Endodermal cell (in vitro differentiated cells): Measurements from ENCODE around the gene MPDZ. TPM values are rescaled to one million over a fixed set of nuclear protein-coding genes. Genes with fewer than 3 reads are reported as not detected.
A peak's percentile ranks its signal among the peaks of the same experiment; 100 is the strongest.

Experiments used
- DNase-seq: peaks from one replicate; pipeline ENCODE4 v3.0.0-alpha.2; 2017
- H3K27ac ChIP-seq: 2 replicates; pipeline ENCODE4 v1.5.1; 2013; ENCODE audit warnings: mild to moderate bottlenecking, low read depth, low read length, moderate library complexity
- H3K27me3 ChIP-seq: 2 replicates; pipeline ENCODE4 v1.6.1; 2013; ENCODE audit warnings: mild to moderate bottlenecking, low read length, moderate library complexity; ENCODE audit not compliant: insufficient read depth, control insufficient read depth, poor library complexity, severe bottlenecking
- H3K36me3 ChIP-seq: 2 replicates; pipeline ENCODE4 v1.7.0; 2013; ENCODE audit warnings: mild to moderate bottlenecking, low read length, moderate library complexity; ENCODE audit not compliant: control insufficient read depth, insufficient read depth
- H3K4me1 ChIP-seq: one replicate; pipeline ENCODE4 v1.7.0; 2013; ENCODE audit warnings: low read length; ENCODE audit not compliant: control insufficient read depth, insufficient read depth
- H3K4me3 ChIP-seq: 2 replicates; pipeline ENCODE4 v1.5.1; 2013; ENCODE audit warnings: mild to moderate bottlenecking, low read length, moderate library complexity
- H3K9ac ChIP-seq: 2 replicates; pipeline ENCODE4 v1.6.1; 2013; ENCODE audit warnings: mild to moderate bottlenecking, low read length, moderate library complexity; ENCODE audit not compliant: poor library complexity, severe bottlenecking; ENCODE audit errors: extremely low read depth
- H3K9me3 ChIP-seq: 2 replicates; pipeline ENCODE4 v1.6.1; 2013; ENCODE audit warnings: mild to moderate bottlenecking, low read length, moderate library complexity; ENCODE audit not compliant: control insufficient read depth
- H3K27ac Mint-ChIP-seq: 2 replicates; pipeline ENCODE4 v1.8.0; 2020; ENCODE audit warnings: mixed read lengths
- H3K27me3 Mint-ChIP-seq: 2 replicates; pipeline ENCODE4 v1.8.0; 2021; ENCODE audit warnings: mild to moderate bottlenecking, mixed read lengths; ENCODE audit not compliant: insufficient read depth
- H3K36me3 Mint-ChIP-seq: 2 replicates; pipeline ENCODE4 v1.8.0; 2020; ENCODE audit warnings: low read depth, mixed read lengths
- H3K4me1 Mint-ChIP-seq: 2 replicates; pipeline ENCODE4 v1.8.0; 2020; ENCODE audit warnings: mixed read lengths
- H3K4me3 Mint-ChIP-seq: 2 replicates; pipeline ENCODE4 v1.8.0; 2020; ENCODE audit warnings: mild to moderate bottlenecking, moderate library complexity, mixed read lengths
- H3K9me3 Mint-ChIP-seq: 2 replicates; pipeline ENCODE4 v1.8.0; 2020; ENCODE audit warnings: mild to moderate bottlenecking, mixed read lengths
- WGBS, 2 experiments: methylation state at CpG; one replicate each; pipeline versions ENCODE4 v1.1.5 to v1.1.7; 2013; ENCODE audit warnings: missing lambda C conversion rate in 2 of 2, mixed read lengths in 1 of 2; ENCODE audit not compliant: insufficient coverage in 1 of 2, insufficient read length in 1 of 2; 5-methylcytosine and 5-hydroxymethylcytosine counted together
- total RNA-seq, 2 donors: library from RNA; stranded (reverse); fragmentation: NEBNext Ultra II Directional in 1 of 2; extraction: Animal tissue kit (Norgen Biotek cat#: 25700) in 1 of 2; gene quantifications; 2 replicates in 1 of 2; 3 replicates in 1 of 2; pipeline ENCODE4 v1.2.1, GENCODE V29; 2021
- TF ChIP-seq, protein P1 (sequence below): fragments of 200-600 bp; sonication (generic); conservative IDR thresholded peaks from 2 replicates; pipeline ENCODE4 v1.5.0; 2021; ENCODE audit warnings: antibody characterized with exemption, mild to moderate bottlenecking

MPDZ gene
- total RNA-seq, 2 donors from 2014 or later: 38.0 to 44.0 TPM

DNA sequence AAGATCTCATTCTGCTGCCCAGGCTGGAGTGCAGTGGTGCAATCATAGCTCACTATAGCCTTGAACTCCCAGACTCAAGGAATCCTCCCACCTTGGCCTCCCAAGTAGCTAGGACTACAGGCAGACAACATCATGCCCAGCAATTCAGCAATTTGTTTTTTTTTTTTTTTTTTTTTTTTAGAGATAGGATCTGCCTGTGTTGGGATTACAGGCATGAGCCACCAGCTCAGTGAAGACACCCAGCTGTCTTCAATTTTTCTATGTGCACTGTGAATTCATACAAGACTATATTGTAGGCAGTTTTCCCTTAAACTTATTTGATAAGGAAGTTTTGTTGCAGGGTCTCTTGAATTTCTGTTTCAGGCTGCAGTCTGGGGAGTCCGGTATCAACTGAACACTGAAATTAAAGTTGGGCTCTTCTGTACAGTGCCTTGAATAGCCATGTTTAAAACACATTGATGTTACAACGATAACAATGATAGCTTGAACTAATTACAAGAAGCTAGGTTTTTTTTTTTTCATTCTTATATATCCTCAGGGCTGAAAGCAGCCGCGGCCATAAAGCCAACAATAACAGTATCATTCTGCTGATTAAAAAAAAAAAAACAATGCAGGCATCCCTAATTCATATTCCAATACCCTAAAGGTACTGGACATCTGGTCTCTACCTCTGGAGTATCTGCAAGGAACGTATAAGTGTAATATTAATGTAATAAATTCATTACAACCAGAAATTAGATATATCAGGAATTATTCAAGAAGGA, 63.5 kb downstream of the MPDZ start:
- Histone ChIP-seq H3K27me3 (no peaks in the 10 kb centered on the region), H3K9me3 (no peaks in the 10 kb centered on the region), H3K4me3 (no peak overlapping the region), H3K4me1 (no peaks in the 10 kb centered on the region), H3K9ac (no peak overlapping the region), H3K27ac (no peak overlapping the region), H3K36me3 (peaks cover 38% of the 10 kb centered on the region)
- peaks cover 24% of the 10 kb centered on the region for H3K36me3 Mint-ChIP-seq
- no peak overlapping the region for H3K27ac Mint-ChIP-seq
- no peak for DNase-seq
- TF ChIP-seq, protein P1, sequence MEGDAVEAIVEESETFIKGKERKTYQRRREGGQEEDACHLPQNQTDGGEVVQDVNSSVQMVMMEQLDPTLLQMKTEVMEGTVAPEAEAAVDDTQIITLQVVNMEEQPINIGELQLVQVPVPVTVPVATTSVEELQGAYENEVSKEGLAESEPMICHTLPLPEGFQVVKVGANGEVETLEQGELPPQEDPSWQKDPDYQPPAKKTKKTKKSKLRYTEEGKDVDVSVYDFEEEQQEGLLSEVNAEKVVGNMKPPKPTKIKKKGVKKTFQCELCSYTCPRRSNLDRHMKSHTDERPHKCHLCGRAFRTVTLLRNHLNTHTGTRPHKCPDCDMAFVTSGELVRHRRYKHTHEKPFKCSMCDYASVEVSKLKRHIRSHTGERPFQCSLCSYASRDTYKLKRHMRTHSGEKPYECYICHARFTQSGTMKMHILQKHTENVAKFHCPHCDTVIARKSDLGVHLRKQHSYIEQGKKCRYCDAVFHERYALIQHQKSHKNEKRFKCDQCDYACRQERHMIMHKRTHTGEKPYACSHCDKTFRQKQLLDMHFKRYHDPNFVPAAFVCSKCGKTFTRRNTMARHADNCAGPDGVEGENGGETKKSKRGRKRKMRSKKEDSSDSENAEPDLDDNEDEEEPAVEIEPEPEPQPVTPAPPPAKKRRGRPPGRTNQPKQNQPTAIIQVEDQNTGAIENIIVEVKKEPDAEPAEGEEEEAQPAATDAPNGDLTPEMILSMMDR: no peak
- no peak overlapping the region for H3K4me3 Mint-ChIP-seq
- no peaks in the 10 kb centered on the region for H3K27me3 Mint-ChIP-seq
- H3K9me3 Mint-ChIP-seq: no peaks in the 10 kb centered on the region
- no peaks in the 10 kb centered on the region for H3K4me1 Mint-ChIP-seq
- WGBS, 2 experiments: 92% methylated on average over 2 to 4 of the region's 5 CpGs

DNA sequence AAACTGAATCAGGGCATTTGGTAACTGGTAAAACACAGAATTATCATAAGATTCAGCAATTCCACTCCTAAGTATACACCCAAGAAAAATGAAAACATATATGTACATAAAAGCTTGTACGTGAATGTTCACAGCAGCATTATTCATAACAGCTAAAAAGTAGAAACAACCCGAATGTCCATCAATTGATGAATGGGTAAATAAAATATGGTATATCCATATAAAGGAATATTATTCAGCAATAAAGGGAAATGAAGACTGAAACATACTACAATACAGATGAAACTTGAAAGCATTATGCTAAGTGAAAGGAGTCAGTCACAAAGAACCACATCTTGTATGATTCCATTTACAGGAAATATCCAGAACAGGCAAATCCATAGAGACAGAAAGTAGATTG, 65.5 kb downstream of the MPDZ start:
- no peak overlapping the region for H3K4me3 ChIP-seq
- no peak overlapping the region for H3K27ac ChIP-seq
- H3K9me3 ChIP-seq: no peaks in the 10 kb centered on the region
- H3K36me3 Mint-ChIP-seq: peaks cover 14% of the 10 kb centered on the region
- no peaks in the 10 kb centered on the region for H3K27me3 ChIP-seq
- peaks cover 2% of the 10 kb centered on the region for H3K4me1 Mint-ChIP-seq
- H3K9me3 Mint-ChIP-seq: no peaks in the 10 kb centered on the region
- H3K4me1 ChIP-seq: no peaks in the 10 kb centered on the region
- no peak overlapping the region for H3K4me3 Mint-ChIP-seq
- H3K9ac ChIP-seq: no peak overlapping the region
- 83% methylated on average over 2 of the region's 2 CpGs; no CpG with 5 or more reads in 1 of the 2 experiments for WGBS, 2 experiments
- no peaks in the 10 kb centered on the region for H3K27me3 Mint-ChIP-seq
- TF ChIP-seq, protein P1: no peak
- DNase-seq: no peak
- peaks cover 31% of the 10 kb centered on the region for H3K36me3 ChIP-seq
- H3K27ac Mint-ChIP-seq: no peak overlapping the region

DNA sequence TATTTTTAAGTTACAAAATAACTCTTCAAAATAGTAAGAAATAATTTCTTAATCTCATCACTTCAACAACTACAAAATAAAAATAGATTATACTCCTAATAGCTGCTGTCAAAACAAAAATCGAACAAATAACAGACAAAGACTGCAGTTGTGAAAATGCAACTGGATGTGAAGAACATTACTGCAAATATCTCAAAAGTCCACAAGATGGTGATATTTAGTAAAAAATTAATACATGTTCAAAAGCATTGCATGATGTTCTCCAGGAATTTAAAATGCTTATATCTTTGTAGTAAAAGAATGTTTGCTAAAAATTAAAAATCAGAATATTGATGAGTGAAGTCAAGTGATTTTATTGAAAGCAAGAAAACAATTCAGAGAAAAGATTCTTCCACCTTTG, 66.2 kb downstream of the MPDZ start:
- H3K4me3 Mint-ChIP-seq: no peak overlapping the region
- H3K4me3 ChIP-seq: no peak overlapping the region
- no peak for DNase-seq
- H3K4me1 Mint-ChIP-seq: peaks cover 2% of the 10 kb centered on the region
- no peaks in the 10 kb centered on the region for H3K9me3 ChIP-seq
- WGBS, 2 experiments: 100% methylated on average over 1 of the region's 1 CpG; no CpG with 5 or more reads in 1 of the 2 experiments
- peaks cover 10% of the 10 kb centered on the region for H3K36me3 Mint-ChIP-seq
- TF ChIP-seq, protein P1: peak; percentile 42
- no peak overlapping the region for H3K27ac ChIP-seq
- no peaks in the 10 kb centered on the region for H3K9me3 Mint-ChIP-seq
- H3K27ac Mint-ChIP-seq: no peak overlapping the region
- no peak overlapping the region for H3K9ac ChIP-seq
- no peaks in the 10 kb centered on the region for H3K27me3 Mint-ChIP-seq
- H3K4me1 ChIP-seq: no peaks in the 10 kb centered on the region
- H3K36me3 ChIP-seq: peaks cover 25% of the 10 kb centered on the region
- no peaks in the 10 kb centered on the region for H3K27me3 ChIP-seq
